ENCODE measurements around the gene FBXW11.

FBXW11 gene

GRCh38 chr5:172015346-172015745 is 8.9 kb upstream of the FBXW11 start:
- H3K27me3 ChIP-seq (ENCODE audit: insufficient read depth, poor library complexity, severe bottlenecking): no peaks in the 10 kb centered on the region
- TF ChIP-seq SPI1 (IDR thresholded peaks at IDR 0.05; ENCODE audit: borderline replicate concordance, low read depth): no peak
- no peak for TF ChIP-seq REST (IDR thresholded peaks at IDR 0.05; ENCODE audit: insufficient replicate concordance, low read depth)
- no peak for TF ChIP-seq CTCF (IDR thresholded peaks at IDR 0.05; ENCODE audit: insufficient read depth, low read length)
- no peak for TF ChIP-seq POLR2AphosphoS5 (IDR thresholded peaks at IDR 0.05; ENCODE audit: low read depth)
- TF ChIP-seq GABPA (IDR thresholded peaks at IDR 0.05; ENCODE audit: low read depth): no peak
- DNase-seq (ENCODE audit: low read depth in 1 of 2, low spot score in 1 of 2): no peak
- no peak overlapping the region for H3K4me3 ChIP-seq (replicated peaks; ENCODE audit: insufficient read depth, low read length)
- no peak overlapping the region for H3K27ac ChIP-seq (replicated peaks)

GRCh38 chr5:172010278-172010677 is 3.8 kb upstream of the FBXW11 start:
- no peak overlapping the region for H3K27ac ChIP-seq (replicated peaks)
- H3K27me3 ChIP-seq (ENCODE audit: insufficient read depth, poor library complexity, severe bottlenecking): no peaks in the 10 kb centered on the region
- no peak overlapping the region for H3K4me3 ChIP-seq (replicated peaks; ENCODE audit: insufficient read depth, low read length)
- TF ChIP-seq GABPA (IDR thresholded peaks at IDR 0.05; ENCODE audit: low read depth): no peak
- TF ChIP-seq SPI1 (IDR thresholded peaks at IDR 0.05; ENCODE audit: borderline replicate concordance, low read depth): no peak
- TF ChIP-seq POLR2AphosphoS5 (IDR thresholded peaks at IDR 0.05; ENCODE audit: low read depth): no peak
- no peak for TF ChIP-seq CTCF (IDR thresholded peaks at IDR 0.05; ENCODE audit: insufficient read depth, low read length)
- no peak for TF ChIP-seq REST (IDR thresholded peaks at IDR 0.05; ENCODE audit: insufficient replicate concordance, low read depth)
- DNase-seq (ENCODE audit: low read depth in 1 of 2, low spot score in 1 of 2): no peak

GRCh38 chr5:172009536-172010270 is 3.3 kb upstream of the FBXW11 start:
- no peaks in the 10 kb centered on the region for H3K27me3 ChIP-seq (ENCODE audit: insufficient read depth, poor library complexity, severe bottlenecking)
- TF ChIP-seq POLR2AphosphoS5 (IDR thresholded peaks at IDR 0.05; ENCODE audit: low read depth): no peak
- TF ChIP-seq CTCF (IDR thresholded peaks at IDR 0.05; ENCODE audit: insufficient read depth, low read length): no peak
- TF ChIP-seq GABPA (IDR thresholded peaks at IDR 0.05; ENCODE audit: low read depth): no peak
- no peak for TF ChIP-seq REST (IDR thresholded peaks at IDR 0.05; ENCODE audit: insufficient replicate concordance, low read depth)
- no peak for TF ChIP-seq SPI1 (IDR thresholded peaks at IDR 0.05; ENCODE audit: borderline replicate concordance, low read depth)
- no peak for DNase-seq (ENCODE audit: low read depth in 1 of 2, low spot score in 1 of 2)
- no peak overlapping the region for H3K4me3 ChIP-seq (replicated peaks; ENCODE audit: insufficient read depth, low read length)
- no peak overlapping the region for H3K27ac ChIP-seq (replicated peaks)
